HG03439 (cell line): ENCODE data around the gene STRBP.
"Not testable (repeated sequence)": the region's sequence is repeated elsewhere in the genome, so short reads cannot be mapped to it uniquely, and the experiment has no call there.

Source experiments
- ATAC-seq: cut with Tn5 transposase; IDR thresholded peaks from one replicate; pipeline ENCODE4 v1.9.1; 2021; ENCODE audit warnings: mild to moderate bottlenecking, moderate library complexity; ENCODE audit not compliant: unreplicated experiment

Gene STRBP

GRCh38 chr9:123268465-123269259 lies at the start of gene STRBP:
STRBP (minus strand) TSS chr9:123268586; CDS start chr9:123184134, 84,452 bp downstream.
- ATAC-seq, result peak; percentile 93

- ATAC-seq, result no peak
Observed at GRCh38 chr9:123316053-123316718, 47.8 kb upstream of the STRBP start.

GRCh38 chr9:123315635-123316034 lies 47.2 kb upstream of the STRBP start:
- no peak for ATAC-seq

- ATAC-seq, result no peak
Observed at GRCh38 chr9:123314617-123315016, 46.2 kb upstream of the STRBP start.

GRCh38 chr9:123312306-123312877 lies 44.0 kb upstream of the STRBP start:
- ATAC-seq, result no peak

GRCh38 chr9:123311250-123311752 lies 42.9 kb upstream of the STRBP start:
- ATAC-seq, result no peak

- no peak for ATAC-seq
Observed at GRCh38 chr9:123310551-123311249, 42.3 kb upstream of the STRBP start.

- no peak for ATAC-seq
Observed at GRCh38 chr9:123309611-123310010, 41.2 kb upstream of the STRBP start.

- ATAC-seq, result no peak
Observed at GRCh38 chr9:123305879-123306278, 37.5 kb upstream of the STRBP start.

GRCh38 chr9:123304340-123304691 lies 35.9 kb upstream of the STRBP start:
- ATAC-seq, result no peak

- no peak for ATAC-seq
Observed at GRCh38 chr9:123302348-123303214, 34.2 kb upstream of the STRBP start.

GRCh38 chr9:123301936-123302335 lies 33.5 kb upstream of the STRBP start:
- ATAC-seq, result not testable (repeated sequence)

GRCh38 chr9:123300554-123300953 lies 32.2 kb upstream of the STRBP start:
- ATAC-seq, result no peak

GRCh38 chr9:123299558-123300126 lies 31.3 kb upstream of the STRBP start:
- no peak for ATAC-seq

- ATAC-seq, result no peak
Observed at GRCh38 chr9:123296174-123296573, 27.8 kb upstream of the STRBP start.

GRCh38 chr9:123291736-123292135 lies 23.4 kb upstream of the STRBP start:
- ATAC-seq, result no peak

GRCh38 chr9:123290764-123291163 lies 22.4 kb upstream of the STRBP start:
- ATAC-seq, result no peak

- ATAC-seq, result no peak
Observed at GRCh38 chr9:123287639-123288038, 19.3 kb upstream of the STRBP start.

- ATAC-seq, result no peak
Observed at GRCh38 chr9:123286324-123286723, 17.9 kb upstream of the STRBP start.

GRCh38 chr9:123284656-123285055 lies 16.3 kb upstream of the STRBP start:
- ATAC-seq, result no peak
